Esophagus squamous epithelium (tissue), 4 donors: ENCODE measurements around the gene MMEL1.

Experiments
- CTCF ChIP-seq, 6 experiments: fragments of 450-650 bp in 4 of 6; fragments of 200-600 bp in 2 of 6; sonication (generic) in 2 of 6; IDR thresholded peaks; one replicate each; pipeline ENCODE4 v1.5.1; 2016 to 2019; ENCODE audit warnings: antibody characterized with exemption in 6 of 6, mild to moderate bottlenecking in 4 of 6, moderate library complexity in 4 of 6
- POLR2A ChIP-seq, 4 donors: fragments of 450-650 bp; IDR thresholded peaks; one replicate each; pipeline ENCODE4 v1.6.1; 2017; ENCODE audit warnings: antibody characterized with exemption in 4 of 4, mild to moderate bottlenecking in 4 of 4, moderate library complexity in 3 of 4

GRCh38 chr1:2554621-2555387 lies 78.0 kb downstream of the MMEL1 start:
- peak; percentile 12 to 62 (median 34) for TF ChIP-seq CTCF (IDR thresholded peaks at IDR 0.05)
- TF ChIP-seq POLR2A (IDR thresholded peaks at IDR 0.05), result no peak
